ENCODE results near the gene GBP2. TPM values are rescaled to one million over a fixed set of nuclear protein-coding genes. Genes with fewer than 3 reads are reported as not detected.
"Not testable (repeated sequence)": the region's sequence is repeated elsewhere in the genome, so short reads cannot be mapped to it uniquely, and the experiment has no call there.

GBP2 gene
- total and polyA plus RNA-seq, 9 of the 15 experiments (the other 6 are each of a cell fraction or from before 2014, with no cell fraction given), result 0.45 to 2.2 (median 0.69) TPM

DNA sequence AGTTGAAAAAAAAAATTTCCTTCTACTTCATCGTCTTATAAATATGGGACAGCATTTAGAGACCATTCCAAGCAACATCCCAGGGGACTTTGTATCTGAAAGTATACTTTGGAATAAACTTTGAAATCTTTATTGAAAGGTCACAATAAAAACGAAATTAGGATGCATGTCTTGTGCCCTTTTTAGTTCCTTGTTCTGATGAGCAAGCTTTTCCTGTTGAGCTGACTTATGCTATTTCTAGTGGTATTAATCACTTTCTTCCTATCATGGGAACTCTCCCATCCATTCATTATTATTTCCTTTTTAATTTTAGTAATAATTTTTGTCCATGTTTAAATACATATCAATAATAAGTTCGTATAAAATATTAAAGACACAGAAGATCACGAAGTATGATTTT is 4.0 kb upstream of the GBP2 start:
- intact Hi-C loops (cut with micrococcal nuclease) (no loop called here), in situ Hi-C loops (cut with MboI) (no loop called here)
- DNase-seq (ENCODE audit: extremely low read depth in 1 of 4, low spot score in 3 of 4), result no peak
- Histone ChIP-seq H3K9me1 (ENCODE audit: control insufficient read depth, insufficient read depth, low read length) (no peaks in the 10 kb centered on the region), H3K4me2 (ENCODE audit: insufficient read depth, low read length) (no peak overlapping the region), H3K9me3 (replicated peaks; ENCODE audit: control insufficient read depth, insufficient read depth, low read depth, low read length) (no peaks in the 10 kb centered on the region), H2AFZ (ENCODE audit: low read depth, low read length) (no peak overlapping the region), H3K79me2 (ENCODE audit: control insufficient read depth, insufficient read depth, low read length) (no peaks in the 10 kb centered on the region), H3K4me3 (no peak overlapping the region), H4K20me1 (replicated peaks; ENCODE audit: control insufficient read depth, insufficient read depth, low read length) (no peaks in the 10 kb centered on the region), H3K9ac (ENCODE audit: insufficient read depth in 1 of 2, low read depth in 2 of 2, low read length in 2 of 2) (no peak overlapping the region), H3K4me1 (replicated peaks in 1 of 2; ENCODE audit: control insufficient read depth in 2 of 2, insufficient read depth in 2 of 2, low read length in 2 of 2) (peaks cover 0 to 7% of the 10 kb centered on the region in 2 experiments; a peak in 3 of 5 replicates), H3K27ac (ENCODE audit: extremely low read depth, low read depth, low read length) (no peak overlapping the region), H3K36me3 (ENCODE audit: control insufficient read depth, insufficient read depth, low read length) (no peaks in the 10 kb centered on the region), H3K27me3 (ENCODE audit: control insufficient read depth in 2 of 2, insufficient read depth in 2 of 2, low read length in 2 of 2) (no peaks in the 10 kb centered on the region)
- no TSS peak for BruUV-seq (replicated peaks)
- no peak for TF ChIP-seq HDAC3 (IDR thresholded peaks at IDR 0.05; ENCODE audit: borderline replicate concordance, partially characterized antibody)
- CTCF ChIA-PET (ENCODE audit: low intra/inter-chr PET ratio), result no interaction called here
- no peak for FAIRE-seq
- POLR2A ChIA-PET, result no interaction called here
- no peak for ATAC-seq
- WGBS (ENCODE audit: insufficient coverage, low coverage, missing lambda C conversion rate), result 18% methylated on average over 4 of the region's 4 CpGs

GRCh38 chr1:89128003-89128458 is 2.1 kb upstream of the GBP2 start:
- FAIRE-seq, result not testable (repeated sequence)
- WGBS (ENCODE audit: insufficient coverage, low coverage, missing lambda C conversion rate), result 54% methylated on average over 17 of the region's 31 CpGs

More at GRCh38 chr1:89128003-89128458, 2.1 kb upstream of the GBP2 start:
- Histone ChIP-seq H3K4me2 (ENCODE audit: insufficient read depth, low read length) (peak overlapping the region; percentile 33; the same call in 1 of the 2 replicates), H2AFZ (ENCODE audit: low read depth, low read length) (peak overlapping the region; percentile 71; the same call in 1 of the 2 replicates), H3K4me3 (peak overlapping the region; percentile 6; the same call in 1 of the 2 replicates)
- TF ChIP-seq CXXC5 (CRISPR knock-in tag; IDR thresholded peaks at IDR 0.05) (peak; percentile 27; the same call in 1 of the 2 replicates), RBFOX2 (IDR thresholded peaks at IDR 0.05; ENCODE audit: low read depth, low read length) (0 out of 2 replicates have a peak, but pooled peaks have one; percentile 13), PHF8 (IDR thresholded peaks at IDR 0.05; ENCODE audit: borderline replicate concordance, low read length) (peak; percentile 29; the same call in 1 of the 2 replicates), ZFX (CRISPR knock-in tag; IDR thresholded peaks at IDR 0.05) (peak; percentile 39; the same call in 1 of the 2 replicates), NRF1 (conservative IDR thresholded peaks at IDR 0.05 in 1 of 2, IDR thresholded peaks at IDR 0.05 in 1 of 2) (peak; percentile 26 to 57; a peak in 3 of 4 replicates), MAZ (CRISPR knock-in tag; conservative IDR thresholded peaks at IDR 0.05 in 1 of 2, IDR thresholded peaks at IDR 0.05 in 1 of 2) (0 out of 4 replicates have a peak, but pooled peaks of 1 of the 2 experiments have one; percentile 18), E2F6 (IDR thresholded peaks at IDR 0.05; ENCODE audit: borderline replicate concordance in 1 of 2, extremely low read depth in 1 of 2, insufficient read depth in 1 of 2, insufficient read length in 1 of 2, low read depth in 1 of 2, low read length in 1 of 2, poor library complexity in 1 of 2, severe bottlenecking in 1 of 2) (peak in 1 of 2 experiments; percentile 52)
- TF ChIP-seq, protein P1, sequence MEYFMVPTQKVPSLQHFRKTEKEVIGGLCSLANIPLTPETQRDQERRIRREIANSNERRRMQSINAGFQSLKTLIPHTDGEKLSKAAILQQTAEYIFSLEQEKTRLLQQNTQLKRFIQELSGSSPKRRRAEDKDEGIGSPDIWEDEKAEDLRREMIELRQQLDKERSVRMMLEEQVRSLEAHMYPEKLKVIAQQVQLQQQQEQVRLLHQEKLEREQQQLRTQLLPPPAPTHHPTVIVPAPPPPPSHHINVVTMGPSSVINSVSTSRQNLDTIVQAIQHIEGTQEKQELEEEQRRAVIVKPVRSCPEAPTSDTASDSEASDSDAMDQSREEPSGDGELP (CRISPR knock-in tag; IDR thresholded peaks at IDR 0.05; ENCODE audit: borderline replicate concordance), result peak; percentile 71
- H3K36me3 ChIP-seq (ENCODE audit: control insufficient read depth, insufficient read depth, low read length); DNase-seq (ENCODE audit: extremely low read depth in 1 of 4, low spot score in 3 of 4); H3K9me3 ChIP-seq (replicated peaks; ENCODE audit: control insufficient read depth, insufficient read depth, low read depth, low read length); H3K4me1 ChIP-seq (replicated peaks in 1 of 2; ENCODE audit: control insufficient read depth in 2 of 2, insufficient read depth in 2 of 2, low read length in 2 of 2); intact Hi-C loops (cut with micrococcal nuclease); H3K79me2 ChIP-seq (ENCODE audit: control insufficient read depth, insufficient read depth, low read length); H3K9ac ChIP-seq (ENCODE audit: insufficient read depth in 1 of 2, low read depth in 2 of 2, low read length in 2 of 2); H4K20me1 ChIP-seq (replicated peaks; ENCODE audit: control insufficient read depth, insufficient read depth, low read length); H3K9me1 ChIP-seq (ENCODE audit: control insufficient read depth, insufficient read depth, low read length); H3K27ac ChIP-seq (ENCODE audit: extremely low read depth, low read depth, low read length); CTCF ChIA-PET (ENCODE audit: low intra/inter-chr PET ratio); H3K27me3 ChIP-seq (ENCODE audit: control insufficient read depth in 2 of 2, insufficient read depth in 2 of 2, low read length in 2 of 2); BruUV-seq (replicated peaks); in situ Hi-C loops (cut with MboI): not testable (repeated sequence)
- POLR2A ChIA-PET, result interaction anchor here (1.1 kb wide), 1 partner anchor 17 kb away, joined by 4 read pairs; no protein-coding TSS in a partner anchor
- ATAC-seq, result peak; percentile 21; the same call in 1 of the 3 replicates

Data from K562 (cell line).